ENCODE data around the gene CACNA1H. TPM values are rescaled to one million over a fixed set of nuclear protein-coding genes. Genes with fewer than 3 reads are reported as not detected.
"Not testable (repeated sequence)": the region's sequence is repeated elsewhere in the genome, so short reads cannot be mapped to it uniquely, and the experiment has no call there.

CACNA1H gene
- total RNA-seq, 1 experiment from 2014 or later = 24.8 TPM

DNA sequence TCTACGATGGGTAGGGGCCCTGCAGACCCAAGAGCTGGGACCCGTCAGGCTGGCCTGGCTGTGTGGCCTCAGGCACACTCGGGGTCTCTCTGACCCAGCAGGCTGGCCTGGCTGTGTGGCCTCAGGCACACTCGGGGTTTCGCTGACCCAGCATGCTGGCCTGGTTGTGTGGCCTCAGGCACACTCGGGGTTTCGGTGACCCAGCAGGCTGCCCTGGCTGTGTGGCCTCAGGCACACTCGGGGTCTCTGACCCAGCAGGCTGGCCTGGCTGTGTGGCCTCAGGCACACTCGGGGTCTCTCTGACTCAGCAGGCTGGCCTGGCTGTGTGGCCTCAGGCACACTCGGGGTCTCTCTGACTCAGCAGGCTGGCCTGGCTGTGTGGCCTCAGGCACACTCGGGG, 37.9 kb downstream of the CACNA1H start:
- H3K4me3 ChIP-seq (ENCODE audit: insufficient read depth, low read depth, low read length); H3K36me3 ChIP-seq (replicated peaks; ENCODE audit: control insufficient read depth, insufficient read depth, low read length); H3K27me3 ChIP-seq (ENCODE audit: control insufficient read depth, insufficient read depth, low read length); DNase-seq: not testable (repeated sequence)

DNA sequence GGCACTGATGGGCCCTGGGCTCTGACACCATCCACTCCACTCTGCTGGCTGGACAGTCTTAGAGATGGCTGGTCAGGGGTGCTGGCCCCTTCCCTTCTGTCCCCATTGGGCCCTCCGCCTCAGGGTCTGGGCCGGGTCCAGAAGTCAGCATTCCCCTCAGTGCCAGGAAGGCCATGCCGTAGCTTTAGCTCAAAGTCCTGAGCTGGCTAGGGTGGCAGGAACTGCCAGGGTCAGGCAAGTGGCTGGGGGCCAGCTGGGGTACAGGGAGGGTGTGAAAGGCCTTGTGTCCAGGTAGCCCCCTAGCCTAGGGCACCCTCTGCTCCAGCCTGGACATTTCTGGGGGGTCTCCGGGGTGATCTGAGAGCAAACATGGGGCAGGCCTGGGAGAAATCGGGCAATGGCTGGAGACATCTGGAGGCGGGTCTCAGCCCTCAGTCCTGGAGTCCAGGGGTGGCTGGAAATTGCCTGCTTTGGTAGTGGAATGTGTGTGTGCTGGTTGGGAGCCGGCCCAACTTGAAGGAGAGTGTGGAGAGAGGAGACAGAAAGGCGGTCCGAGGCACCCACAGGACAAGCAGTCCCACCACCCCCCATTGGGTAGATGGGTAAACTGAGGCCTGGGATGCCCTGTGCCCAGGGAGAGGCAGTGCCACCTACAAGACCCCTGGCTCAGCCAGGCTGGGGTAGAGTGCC, 39.6 kb downstream of the CACNA1H start:
- no peaks in the 10 kb centered on the region for H3K27me3 ChIP-seq (ENCODE audit: control insufficient read depth, insufficient read depth, low read length)
- no peak overlapping the region for H3K4me3 ChIP-seq (ENCODE audit: insufficient read depth, low read depth, low read length)
- no peak for DNase-seq
- H3K36me3 ChIP-seq (replicated peaks; ENCODE audit: control insufficient read depth, insufficient read depth, low read length) = no peaks in the 10 kb centered on the region

DNA sequence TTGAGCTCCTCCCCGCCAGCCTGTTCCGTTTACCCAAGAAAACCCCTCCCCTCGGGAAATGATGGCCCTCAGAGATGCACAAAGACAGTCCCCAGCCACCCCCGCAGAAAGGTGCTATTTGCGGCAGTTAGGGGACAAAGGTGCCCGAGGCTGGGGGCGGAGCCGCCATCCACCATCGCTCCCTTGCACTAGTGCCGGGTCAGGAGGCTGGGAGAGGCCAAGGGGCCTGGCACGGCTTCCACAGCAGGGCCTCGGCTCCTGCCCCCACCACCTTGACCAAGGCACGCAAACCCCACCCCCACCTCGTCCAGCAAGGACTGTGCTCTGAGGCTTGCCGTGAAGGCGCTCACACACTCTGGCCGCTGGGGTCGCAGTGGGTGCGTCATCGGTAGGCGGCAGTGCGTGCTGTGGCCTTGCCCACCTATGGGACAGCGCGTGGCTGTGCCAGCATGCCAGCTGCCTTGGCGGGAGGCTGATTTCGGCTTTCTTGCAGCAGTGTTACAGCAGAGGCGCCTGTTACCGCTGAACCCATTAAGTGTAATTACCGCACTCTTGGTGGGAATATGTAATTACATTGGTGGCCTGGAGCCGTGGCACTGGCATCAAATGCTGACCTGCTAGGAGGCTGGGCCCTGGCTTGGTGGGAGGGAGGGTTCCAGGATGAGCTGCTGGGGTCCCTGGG, 40.4 kb downstream of the CACNA1H start:
- no peak overlapping the region for H3K4me3 ChIP-seq (ENCODE audit: insufficient read depth, low read depth, low read length)
- no peaks in the 10 kb centered on the region for H3K27me3 ChIP-seq (ENCODE audit: control insufficient read depth, insufficient read depth, low read length)
- no peaks in the 10 kb centered on the region for H3K36me3 ChIP-seq (replicated peaks; ENCODE audit: control insufficient read depth, insufficient read depth, low read length)
- DNase-seq = peak; percentile 68

DNA sequence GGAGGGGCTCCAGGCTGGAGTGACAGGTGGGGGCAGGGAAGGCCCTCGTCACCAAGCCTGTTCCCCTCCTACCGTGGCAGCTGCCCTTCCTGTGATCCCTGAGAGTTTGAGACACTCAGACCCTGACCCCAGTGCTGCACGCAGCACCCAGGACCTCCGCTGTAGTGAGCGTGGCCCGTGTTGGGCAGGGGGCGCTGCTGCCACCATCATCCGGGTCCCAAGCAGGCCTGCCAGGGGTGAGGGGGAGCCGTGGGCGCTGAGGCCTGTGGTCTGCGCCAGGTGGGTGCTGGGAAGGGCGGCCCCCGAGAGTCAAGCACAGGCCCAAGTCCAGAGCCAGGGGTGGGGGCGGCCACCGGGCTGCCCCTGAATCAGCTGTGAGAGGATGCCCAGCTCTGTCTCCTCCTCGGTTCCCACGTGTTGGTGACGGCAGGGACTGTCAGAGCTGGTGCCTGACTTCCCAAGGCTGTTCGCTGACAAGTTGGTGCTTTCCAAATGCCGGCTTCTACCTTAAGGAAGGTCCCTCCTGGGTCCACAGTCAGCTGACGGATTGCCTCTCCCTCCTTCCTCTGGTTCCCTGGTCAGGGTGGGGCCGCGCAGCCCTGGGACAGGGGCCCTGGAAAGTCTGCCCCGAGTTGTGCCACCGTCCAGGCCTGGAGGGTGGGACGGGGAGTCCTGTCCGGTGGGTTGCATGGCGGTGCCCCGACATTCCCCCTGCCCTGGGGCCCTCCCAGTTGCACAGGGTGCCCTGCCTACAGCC, 41.1 kb downstream of the CACNA1H start:
- DNase-seq = peak; percentile 69
- Histone ChIP-seq H3K36me3 (replicated peaks; ENCODE audit: control insufficient read depth, insufficient read depth, low read length) (no peaks in the 10 kb centered on the region), H3K4me3 (ENCODE audit: insufficient read depth, low read depth, low read length) (no peak overlapping the region), H3K27me3 (ENCODE audit: control insufficient read depth, insufficient read depth, low read length) (no peaks in the 10 kb centered on the region)

DNA sequence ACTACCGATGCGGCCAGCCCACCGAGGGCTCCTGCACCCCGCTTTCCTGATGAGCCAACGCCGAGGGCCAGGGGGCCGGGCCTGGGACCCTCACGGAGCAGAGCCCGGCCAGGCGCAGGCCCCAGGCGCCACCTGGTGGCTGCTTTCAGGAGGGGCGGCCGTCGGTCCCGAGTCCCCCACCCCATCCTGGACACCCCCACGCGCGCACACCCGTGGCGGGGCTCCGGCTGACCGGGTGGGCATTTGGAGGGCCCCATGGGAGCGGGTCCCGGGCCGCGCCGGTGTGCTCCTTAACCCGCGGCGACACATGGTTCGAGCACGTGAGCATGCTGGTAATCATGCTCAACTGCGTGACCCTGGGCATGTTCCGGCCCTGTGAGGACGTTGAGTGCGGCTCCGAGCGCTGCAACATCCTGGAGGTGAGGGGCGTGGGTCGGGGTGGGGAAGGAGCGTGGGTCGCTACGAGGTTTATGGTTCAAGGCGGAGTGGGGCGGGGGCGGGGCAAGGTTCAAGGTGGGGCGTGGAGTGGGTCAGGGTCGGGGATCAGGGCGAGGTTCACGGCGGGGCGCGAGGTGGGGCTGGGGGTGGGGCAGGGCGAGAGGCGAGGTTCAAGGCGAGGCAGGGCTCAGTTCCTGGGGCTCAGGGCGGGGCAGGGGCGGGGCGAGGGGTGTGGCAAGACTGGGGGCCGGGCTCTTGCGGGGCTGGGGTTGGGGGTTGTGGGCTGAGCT, 41.9 kb downstream of the CACNA1H start:
- no peak for DNase-seq
- Histone ChIP-seq H3K4me3 (ENCODE audit: insufficient read depth, low read depth, low read length) (no peak overlapping the region), H3K36me3 (replicated peaks; ENCODE audit: control insufficient read depth, insufficient read depth, low read length) (no peaks in the 10 kb centered on the region), H3K27me3 (ENCODE audit: control insufficient read depth, insufficient read depth, low read length) (no peaks in the 10 kb centered on the region)

DNA sequence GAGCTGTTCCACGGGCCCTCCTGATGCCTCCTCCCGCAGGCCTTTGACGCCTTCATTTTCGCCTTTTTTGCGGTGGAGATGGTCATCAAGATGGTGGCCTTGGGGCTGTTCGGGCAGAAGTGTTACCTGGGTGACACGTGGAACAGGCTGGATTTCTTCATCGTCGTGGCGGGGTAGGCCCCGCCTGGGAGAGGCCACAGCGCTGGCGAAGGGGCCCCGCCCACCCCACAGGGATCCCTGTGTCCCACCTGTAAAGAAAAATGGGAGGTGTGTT, 42.4 kb downstream of the CACNA1H start:
- H3K36me3 ChIP-seq (replicated peaks; ENCODE audit: control insufficient read depth, insufficient read depth, low read length) = no peaks in the 10 kb centered on the region
- no peaks in the 10 kb centered on the region for H3K27me3 ChIP-seq (ENCODE audit: control insufficient read depth, insufficient read depth, low read length)
- H3K4me3 ChIP-seq (ENCODE audit: insufficient read depth, low read depth, low read length) = no peak overlapping the region
- peak; percentile 65 for DNase-seq

DNA sequence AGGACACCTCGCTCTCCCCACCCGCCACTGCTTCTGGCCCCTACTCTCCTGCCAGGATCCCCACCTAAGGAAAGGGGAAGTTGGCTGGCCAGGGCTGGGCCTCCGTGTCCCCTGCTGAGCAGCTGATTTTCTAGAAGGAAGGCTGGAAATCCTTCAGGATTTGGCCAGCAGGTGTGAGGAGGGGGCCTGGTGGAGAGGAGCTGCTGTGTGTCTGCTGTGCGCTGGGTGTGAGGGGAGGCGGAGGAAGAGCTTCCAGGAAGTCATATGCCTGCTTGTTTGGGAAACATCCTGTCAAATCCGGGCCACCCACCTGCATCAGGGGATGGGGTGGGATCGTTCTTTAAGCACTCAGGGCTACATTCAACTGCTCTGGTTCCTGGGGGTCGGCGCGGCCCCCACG, 43.6 kb downstream of the CACNA1H start:
- Histone ChIP-seq H3K27me3 (ENCODE audit: control insufficient read depth, insufficient read depth, low read length) (no peaks in the 10 kb centered on the region), H3K4me3 (ENCODE audit: insufficient read depth, low read depth, low read length) (no peak overlapping the region), H3K36me3 (replicated peaks; ENCODE audit: control insufficient read depth, insufficient read depth, low read length) (no peaks in the 10 kb centered on the region)
- DNase-seq = peak; percentile 67

DNA sequence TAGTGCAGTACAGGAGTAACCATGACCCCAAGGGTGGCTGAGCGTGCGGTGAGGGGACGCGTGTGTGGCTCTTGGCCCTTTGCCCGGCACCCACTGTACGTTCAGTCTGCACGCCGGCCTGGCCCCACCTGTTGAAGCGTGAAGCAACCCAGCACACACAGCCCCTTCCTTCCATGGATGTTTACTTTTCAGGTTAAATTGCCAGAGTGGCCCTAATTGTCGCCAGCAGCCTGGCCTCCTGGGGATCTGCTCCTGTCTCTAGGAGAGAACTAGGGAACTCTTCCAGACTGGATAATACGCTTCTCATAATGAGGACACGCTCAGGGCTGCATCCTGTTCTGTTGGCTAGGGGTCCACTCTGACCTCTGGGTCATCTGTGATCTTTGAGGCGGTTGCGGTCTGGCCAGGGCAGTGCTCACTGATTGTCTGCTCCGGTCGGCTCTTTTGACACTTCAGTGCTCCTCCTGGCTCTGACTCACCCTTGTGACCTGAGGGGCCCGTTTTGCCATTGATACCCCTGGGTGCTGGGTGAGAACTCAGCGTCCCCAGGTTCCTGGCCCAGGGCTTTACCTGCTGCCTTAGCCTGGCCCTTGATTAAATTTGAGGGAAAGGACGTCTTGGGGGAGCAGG, 44.4 kb downstream of the CACNA1H start:
- Histone ChIP-seq H3K36me3 (replicated peaks; ENCODE audit: control insufficient read depth, insufficient read depth, low read length) (no peaks in the 10 kb centered on the region), H3K4me3 (ENCODE audit: insufficient read depth, low read depth, low read length) (no peak overlapping the region), H3K27me3 (ENCODE audit: control insufficient read depth, insufficient read depth, low read length) (no peaks in the 10 kb centered on the region)
- no peak for DNase-seq

DNA sequence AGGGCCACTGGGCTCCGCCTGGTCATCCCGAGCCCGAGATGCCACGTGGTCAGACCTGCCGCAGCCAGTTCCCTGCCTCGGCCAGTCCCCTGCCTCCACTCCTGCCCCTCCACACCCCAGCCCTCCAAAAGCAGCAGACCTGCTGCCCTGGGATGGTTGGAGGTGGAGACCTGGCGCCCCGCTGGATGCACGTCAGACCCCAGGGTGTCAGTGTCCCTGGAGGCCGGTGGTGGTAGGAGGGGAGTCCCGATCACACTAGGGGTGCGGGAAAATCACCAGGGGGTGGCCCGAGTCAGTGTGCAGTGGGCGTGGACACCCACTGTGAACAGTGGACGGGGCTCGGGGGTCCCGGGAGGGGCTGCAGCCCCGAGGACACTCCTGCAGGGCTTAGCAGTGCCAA, 45.3 kb downstream of the CACNA1H start:
- no peak overlapping the region for H3K4me3 ChIP-seq (ENCODE audit: insufficient read depth, low read depth, low read length)
- no peaks in the 10 kb centered on the region for H3K27me3 ChIP-seq (ENCODE audit: control insufficient read depth, insufficient read depth, low read length)
- H3K36me3 ChIP-seq (replicated peaks; ENCODE audit: control insufficient read depth, insufficient read depth, low read length) = no peaks in the 10 kb centered on the region
- DNase-seq = no peak

DNA sequence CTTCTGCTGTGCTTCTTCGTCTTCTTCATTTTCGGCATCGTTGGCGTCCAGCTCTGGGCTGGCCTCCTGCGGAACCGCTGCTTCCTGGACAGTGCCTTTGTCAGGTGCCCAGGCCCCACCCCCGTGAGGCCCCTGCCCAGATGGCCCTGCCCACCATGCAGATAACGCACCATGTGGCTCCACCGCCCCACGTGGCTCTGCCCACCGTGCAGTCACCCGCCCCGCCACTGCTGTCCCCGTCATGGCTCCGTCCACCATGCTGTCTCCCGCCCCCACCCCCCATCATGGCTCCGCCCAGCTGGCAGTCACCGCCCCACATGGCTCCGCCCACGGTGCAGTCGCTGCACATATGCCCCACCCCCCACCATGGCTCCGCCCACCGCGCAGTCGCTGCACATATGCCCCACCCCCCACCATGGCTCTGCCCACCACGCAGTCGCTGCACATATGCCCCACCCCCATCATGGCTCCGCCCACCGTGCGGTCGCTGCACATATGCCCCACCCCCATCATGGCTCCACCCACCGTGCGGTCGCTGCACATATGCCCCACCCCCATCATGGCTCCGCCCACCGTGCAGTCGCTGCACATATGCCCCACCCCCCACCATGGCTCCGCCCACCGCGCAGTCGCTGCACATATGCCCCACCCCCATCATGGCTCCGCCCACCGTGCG, 45.9 kb downstream of the CACNA1H start:
- not testable (repeated sequence) for H3K27me3 ChIP-seq (ENCODE audit: control insufficient read depth, insufficient read depth, low read length); H3K36me3 ChIP-seq (replicated peaks; ENCODE audit: control insufficient read depth, insufficient read depth, low read length); DNase-seq; H3K4me3 ChIP-seq (ENCODE audit: insufficient read depth, low read depth, low read length)

DNA sequence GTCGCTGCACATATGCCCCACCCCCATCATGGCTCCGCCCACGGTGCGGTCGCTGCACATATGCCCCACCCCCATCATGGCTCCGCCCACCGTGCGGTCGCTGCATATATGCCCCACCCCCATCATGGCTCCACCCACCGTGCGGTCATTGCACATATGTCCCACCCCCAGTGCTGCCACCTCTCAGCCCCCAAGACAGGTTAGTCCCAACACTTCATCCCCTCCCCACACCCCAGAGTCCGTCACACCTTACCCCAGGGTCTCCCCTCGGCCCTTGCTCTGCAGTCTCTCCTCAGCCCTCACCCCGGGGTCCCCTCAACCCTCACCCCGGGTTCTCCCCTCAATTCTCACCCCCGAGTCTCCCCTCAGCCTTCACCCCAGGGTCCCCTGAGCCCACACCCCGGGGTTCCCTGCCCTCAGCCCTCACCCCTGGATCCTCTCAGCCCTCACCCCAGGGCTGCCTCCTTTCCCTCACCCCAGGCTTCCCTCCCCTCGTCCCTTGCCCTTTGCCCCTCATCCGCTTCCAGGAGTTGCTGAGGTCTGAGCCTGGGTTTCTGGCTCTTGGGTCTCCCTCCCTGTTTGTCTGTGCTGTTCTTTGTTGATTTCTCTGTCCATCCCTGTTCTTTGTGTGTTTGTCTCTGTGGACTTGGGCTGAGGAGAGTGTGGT, 46.6 kb downstream of the CACNA1H start:
- no peak for DNase-seq
- Histone ChIP-seq H3K4me3 (ENCODE audit: insufficient read depth, low read depth, low read length) (no peak overlapping the region), H3K36me3 (replicated peaks; ENCODE audit: control insufficient read depth, insufficient read depth, low read length) (no peaks in the 10 kb centered on the region), H3K27me3 (ENCODE audit: control insufficient read depth, insufficient read depth, low read length) (no peaks in the 10 kb centered on the region)

DNA sequence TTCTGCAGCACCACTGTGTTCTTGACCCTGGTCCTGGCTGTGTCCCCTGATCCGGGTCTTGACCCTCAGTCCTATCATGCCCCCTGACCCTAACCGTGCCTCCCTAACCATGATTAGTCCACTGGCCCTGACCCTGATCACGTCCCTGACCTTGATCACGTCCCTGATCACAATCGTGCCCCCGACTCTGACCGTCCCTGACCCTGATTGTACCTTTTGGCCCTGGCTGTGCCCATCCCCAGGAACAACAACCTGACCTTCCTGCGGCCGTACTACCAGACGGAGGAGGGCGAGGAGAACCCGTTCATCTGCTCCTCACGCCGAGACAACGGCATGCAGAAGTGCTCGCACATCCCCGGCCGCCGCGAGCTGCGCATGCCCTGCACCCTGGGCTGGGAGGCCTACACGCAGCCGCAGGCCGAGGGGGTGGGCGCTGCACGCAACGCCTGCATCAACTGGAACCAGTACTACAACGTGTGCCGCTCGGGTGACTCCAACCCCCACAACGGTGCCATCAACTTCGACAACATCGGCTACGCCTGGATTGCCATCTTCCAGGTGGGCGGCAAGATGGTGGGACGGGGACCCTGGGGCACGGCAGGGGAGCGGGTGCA, 47.2 kb downstream of the CACNA1H start:
- H3K4me3 ChIP-seq (ENCODE audit: insufficient read depth, low read depth, low read length) = no peak overlapping the region
- H3K36me3 ChIP-seq (replicated peaks; ENCODE audit: control insufficient read depth, insufficient read depth, low read length) = no peaks in the 10 kb centered on the region
- peak; percentile 65 for DNase-seq
- no peaks in the 10 kb centered on the region for H3K27me3 ChIP-seq (ENCODE audit: control insufficient read depth, insufficient read depth, low read length)

DNA sequence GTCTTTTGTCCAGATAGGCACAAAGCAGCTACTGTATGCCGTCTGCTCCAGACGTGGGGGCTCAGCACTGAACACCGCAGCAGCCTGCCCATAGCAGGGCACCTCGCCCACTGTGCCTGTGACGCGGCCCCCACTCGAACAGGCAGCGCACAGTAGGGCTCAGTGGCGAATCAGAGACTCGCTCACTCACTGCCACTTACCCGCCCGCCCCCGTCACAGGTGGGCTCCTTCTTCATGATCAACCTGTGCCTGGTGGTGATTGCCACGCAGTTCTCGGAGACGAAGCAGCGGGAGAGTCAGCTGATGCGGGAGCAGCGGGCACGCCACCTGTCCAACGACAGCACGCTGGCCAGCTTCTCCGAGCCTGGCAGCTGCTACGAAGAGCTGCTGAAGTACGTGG, 48.5 kb downstream of the CACNA1H start:
- Histone ChIP-seq H3K27me3 (ENCODE audit: control insufficient read depth, insufficient read depth, low read length) (no peaks in the 10 kb centered on the region), H3K36me3 (replicated peaks; ENCODE audit: control insufficient read depth, insufficient read depth, low read length) (no peaks in the 10 kb centered on the region), H3K4me3 (ENCODE audit: insufficient read depth, low read depth, low read length) (no peak overlapping the region)
- no peak for DNase-seq

All from H7 (cell line).